Measurements from ENCODE around the gene TBRG4.

The TBRG4 gene

DNA sequence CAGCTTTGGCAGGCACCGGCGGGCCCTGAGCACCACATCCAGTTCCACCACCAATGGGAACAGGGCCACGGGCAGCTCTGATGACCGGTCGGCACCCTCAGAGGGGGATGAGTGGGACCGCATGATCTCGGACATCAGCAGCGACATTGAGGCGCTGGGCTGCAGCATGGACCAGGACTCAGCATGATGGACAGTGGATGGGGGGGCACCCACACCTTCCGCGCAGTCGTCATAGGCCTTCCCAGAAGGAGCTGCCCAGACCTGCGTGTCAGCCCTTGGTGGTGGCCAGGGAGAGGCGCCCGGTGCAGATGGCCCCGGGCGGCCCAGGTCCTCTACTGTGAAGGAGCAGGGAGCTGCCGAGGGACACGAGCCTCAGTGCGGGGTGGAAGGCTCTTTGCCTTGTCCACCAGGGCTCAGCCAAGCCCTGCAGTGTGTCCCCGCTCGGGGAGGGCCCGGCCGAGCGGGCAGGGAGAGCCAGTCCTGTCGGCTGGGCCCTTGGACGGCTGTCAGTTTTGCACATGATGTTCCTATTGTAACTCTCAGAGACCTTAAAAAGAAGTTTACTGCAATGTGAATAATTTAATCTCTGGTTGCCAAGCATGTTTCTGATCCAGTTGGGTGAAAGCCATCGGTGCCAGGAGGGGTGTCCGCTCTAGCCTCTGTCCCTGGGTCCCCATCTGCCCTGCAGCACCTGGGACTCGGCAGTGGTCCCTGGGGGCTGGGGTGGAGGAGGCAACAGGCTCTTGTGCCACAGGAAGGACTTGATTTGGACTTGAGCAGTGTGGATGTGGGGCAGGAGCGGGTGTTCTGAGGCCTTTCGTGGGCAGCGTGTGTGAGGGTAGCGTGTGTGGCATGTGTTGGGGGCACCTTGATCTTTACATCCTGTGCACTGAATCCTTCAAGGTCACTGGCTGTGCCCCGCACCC lies 35.4 kb downstream of the TBRG4 start:
- no peak for DNase-seq (ENCODE audit: extremely low read depth in 1 of 2, low read depth in 1 of 2)

DNA sequence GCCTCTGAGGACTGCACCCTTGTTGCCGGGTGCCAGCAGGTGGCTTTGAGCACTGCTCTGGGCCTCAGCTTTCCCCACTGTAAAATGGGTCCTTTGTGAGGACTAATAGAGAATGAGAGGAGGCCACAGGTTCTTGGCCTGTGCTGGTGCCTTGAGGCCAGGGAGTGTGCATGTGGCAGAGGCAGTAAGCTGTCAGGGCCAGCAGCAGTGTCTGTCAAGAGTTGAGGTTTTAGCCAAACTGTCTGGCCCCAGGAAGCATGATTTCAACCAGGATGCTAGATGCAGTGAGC lies 36.2 kb downstream of the TBRG4 start:
- no peak for DNase-seq (ENCODE audit: extremely low read depth in 1 of 2, low read depth in 1 of 2)

DNA sequence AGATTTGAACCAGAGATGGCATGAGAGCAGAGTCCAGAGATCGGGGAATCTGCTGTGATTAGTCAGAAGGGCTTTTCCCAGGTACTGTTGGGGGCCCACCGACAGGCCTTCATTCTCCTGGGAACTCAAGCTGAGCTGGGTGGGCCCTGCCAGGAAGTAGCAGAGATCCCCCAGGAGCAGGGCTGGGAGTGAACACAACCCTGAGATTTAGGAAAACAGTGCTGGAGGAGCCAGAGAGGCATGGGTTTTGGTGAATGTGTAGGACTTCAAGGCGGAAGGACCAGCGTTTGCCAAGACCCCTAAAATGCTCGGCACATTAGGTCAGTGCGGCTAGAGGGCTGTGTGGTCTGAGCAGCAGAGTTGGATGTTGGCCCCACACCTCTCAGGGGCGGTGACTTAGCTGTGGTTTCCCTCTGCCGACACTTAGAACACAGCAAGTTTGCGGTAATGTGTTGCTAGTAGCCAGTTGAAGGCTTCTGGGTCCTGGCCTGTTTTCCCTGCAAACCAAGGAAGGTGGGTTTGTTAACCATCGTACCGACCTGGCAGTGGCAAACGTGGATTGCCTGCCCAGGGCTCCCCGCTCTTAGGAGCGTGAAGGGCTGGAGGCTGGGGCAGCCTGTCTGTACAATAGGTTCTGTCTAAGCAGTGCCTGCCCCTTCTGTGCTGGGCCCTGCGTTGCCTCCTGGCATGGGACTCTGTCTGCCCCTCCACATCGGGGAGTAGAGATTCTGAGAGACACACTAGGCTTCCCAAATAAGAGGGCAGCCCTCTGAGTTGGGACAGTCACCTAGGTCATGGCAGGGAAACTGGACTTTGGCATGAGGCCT lies 36.8 kb downstream of the TBRG4 start:
- DNase-seq (ENCODE audit: extremely low read depth in 1 of 2, low read depth in 1 of 2) = no peak

DNA sequence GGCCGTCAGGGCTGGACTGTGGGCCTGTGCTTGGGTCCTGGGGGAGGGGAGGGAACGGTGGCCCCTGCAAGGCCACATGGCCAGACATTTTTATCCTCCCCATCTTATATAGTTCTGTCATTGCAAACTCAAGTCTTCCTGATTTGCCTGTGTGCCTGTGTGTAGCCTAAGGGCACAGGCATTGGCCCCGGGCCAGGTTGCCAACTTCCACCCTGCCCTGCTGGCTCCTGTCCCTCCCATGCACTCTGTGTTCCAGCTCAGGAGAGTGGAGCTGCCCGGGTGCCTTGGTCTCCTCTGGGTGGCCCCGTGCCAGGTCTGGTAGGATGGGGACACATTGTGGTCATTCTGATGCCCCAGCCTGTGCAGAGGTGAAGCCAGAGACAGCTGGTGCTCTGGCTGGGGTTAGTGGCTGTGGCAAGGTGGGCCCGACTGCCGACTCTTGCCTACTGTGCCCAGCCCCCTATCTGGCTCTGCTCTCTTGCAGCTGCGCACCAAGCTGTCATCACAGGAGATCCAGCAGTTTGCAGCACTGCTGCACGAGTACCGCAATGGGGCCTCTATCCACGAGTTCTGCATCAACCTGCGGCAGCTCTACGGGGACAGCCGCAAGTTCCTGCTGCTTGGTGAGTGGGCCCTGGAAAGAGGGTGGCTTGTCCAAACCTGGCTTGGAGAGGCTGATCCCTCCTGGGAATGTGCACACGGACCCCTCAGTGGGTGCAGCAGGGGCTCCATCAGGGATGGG lies 37.5 kb downstream of the TBRG4 start:
- DNase-seq (ENCODE audit: extremely low read depth in 1 of 2, low read depth in 1 of 2) = no peak

DNA sequence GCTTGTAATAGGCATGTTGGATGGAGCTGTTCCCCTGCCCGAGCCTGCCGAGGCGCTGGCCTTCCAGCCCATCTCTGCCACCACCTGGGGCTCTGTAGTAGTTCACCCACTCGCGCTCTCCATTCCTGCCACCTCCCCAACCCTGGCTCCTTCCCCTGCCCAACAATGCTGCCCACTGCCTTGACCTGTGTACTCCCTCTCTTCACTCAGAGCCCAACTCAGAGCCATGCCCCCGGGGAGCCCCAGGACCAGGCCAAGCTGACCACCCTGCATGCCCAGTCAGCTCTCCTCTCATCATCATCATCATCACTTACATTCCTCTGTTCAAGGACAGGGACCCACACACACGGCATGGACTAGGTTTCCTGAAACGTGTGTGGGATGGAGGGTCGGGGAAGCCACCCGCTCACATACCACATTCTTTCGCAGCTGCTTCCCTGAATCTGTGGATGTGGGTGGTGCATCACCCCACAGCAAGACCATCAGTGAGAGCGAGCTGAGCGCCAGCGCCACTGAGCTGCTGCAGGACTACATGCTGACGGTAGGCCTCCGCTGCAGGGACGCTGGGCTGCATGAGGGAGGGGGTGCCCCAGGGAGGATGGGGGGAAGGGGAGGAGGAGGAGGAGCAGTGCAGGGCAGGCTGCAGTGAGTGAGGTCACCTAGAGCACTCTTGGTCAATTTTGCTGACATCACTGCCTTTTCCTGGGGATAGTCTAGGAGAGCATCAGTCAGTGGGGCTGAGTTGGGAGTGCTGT lies 38.3 kb downstream of the TBRG4 start:
- no peak for DNase-seq (ENCODE audit: extremely low read depth in 1 of 2, low read depth in 1 of 2)

DNA sequence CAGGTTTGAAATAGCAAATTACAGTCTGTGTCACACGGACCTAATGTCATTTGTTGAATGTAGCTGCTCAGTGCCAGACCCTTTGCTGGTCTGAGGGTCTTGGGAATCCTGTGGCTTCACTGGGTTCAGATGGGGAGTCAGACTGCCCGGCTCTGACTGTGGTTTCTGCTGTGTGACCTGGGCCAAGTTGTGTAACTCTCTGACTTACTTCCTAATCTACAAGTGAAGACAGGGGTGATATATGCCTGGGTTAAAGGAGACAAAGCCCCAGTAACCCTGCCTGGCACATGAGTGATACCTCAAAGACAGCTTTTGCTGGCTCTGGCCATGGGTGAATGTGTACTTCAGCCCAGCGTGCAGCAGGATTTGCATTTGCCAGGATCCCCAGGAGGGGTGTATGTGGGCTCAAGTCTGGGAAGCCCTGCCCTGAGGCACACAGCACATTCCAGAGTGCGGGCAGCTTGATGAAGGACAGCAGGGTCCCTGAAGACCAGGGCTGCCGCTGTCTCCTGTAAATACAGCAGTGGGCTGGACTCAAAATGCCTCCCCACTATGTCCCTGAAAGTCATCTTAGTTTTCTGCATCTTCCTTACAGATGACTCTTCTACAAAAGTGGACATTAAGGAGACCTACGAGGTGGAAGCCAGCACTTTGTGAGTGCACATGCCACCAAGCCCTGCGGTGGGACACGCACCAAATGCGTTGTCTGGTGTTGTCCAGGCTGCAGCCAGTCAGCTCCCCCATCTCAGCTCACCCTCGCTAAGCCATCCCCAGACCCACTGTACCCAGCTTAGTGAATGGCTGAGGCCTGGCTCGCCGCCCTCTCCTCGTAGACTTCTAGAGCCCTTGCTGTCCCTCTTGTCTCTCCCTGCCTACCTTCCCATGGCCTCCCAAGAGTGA lies 39.1 kb downstream of the TBRG4 start:
- no peak for DNase-seq (ENCODE audit: extremely low read depth in 1 of 2, low read depth in 1 of 2)

DNA sequence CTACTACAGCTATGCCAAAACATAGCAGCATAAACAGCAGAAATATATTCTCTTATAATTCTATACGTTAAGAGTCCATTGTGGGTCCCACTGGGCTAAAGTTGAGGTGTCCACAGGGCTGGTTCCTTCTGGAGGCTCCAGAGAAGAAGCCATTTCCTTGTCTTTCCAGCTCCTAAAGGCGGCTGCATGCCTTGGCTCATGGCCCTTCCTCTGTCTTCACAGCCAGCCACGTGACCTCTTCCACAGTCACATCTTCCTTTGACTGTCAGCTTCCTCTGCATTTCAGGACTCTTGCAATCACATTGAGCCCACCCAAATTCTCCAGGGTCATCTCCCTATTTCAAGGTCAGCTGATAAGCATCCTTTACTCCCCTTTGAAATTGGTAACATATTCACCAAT lies 40.0 kb downstream of the TBRG4 start:
- no peak for DNase-seq (ENCODE audit: extremely low read depth in 1 of 2, low read depth in 1 of 2)

DNA sequence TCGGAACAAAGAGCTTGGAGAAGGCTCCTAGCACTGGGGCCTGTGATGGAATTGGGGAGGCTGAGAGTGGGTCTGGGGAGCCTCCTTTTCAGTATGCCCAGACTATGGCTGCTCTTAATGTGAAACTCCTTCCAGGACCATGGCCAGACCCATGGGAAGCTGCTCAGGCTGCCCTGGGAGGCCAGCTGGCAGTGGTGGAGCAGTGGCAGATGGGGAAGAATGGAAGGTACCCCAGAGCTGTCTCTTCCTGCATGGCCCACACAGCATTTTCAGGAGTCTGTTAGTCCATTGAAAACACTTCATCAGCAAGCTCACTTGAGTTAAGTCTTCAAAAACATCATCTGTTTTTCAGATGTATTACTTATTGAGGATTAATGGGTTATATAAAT lies 41.2 kb downstream of the TBRG4 start:
- no peak for DNase-seq (ENCODE audit: extremely low read depth in 1 of 2, low read depth in 1 of 2)

DNA sequence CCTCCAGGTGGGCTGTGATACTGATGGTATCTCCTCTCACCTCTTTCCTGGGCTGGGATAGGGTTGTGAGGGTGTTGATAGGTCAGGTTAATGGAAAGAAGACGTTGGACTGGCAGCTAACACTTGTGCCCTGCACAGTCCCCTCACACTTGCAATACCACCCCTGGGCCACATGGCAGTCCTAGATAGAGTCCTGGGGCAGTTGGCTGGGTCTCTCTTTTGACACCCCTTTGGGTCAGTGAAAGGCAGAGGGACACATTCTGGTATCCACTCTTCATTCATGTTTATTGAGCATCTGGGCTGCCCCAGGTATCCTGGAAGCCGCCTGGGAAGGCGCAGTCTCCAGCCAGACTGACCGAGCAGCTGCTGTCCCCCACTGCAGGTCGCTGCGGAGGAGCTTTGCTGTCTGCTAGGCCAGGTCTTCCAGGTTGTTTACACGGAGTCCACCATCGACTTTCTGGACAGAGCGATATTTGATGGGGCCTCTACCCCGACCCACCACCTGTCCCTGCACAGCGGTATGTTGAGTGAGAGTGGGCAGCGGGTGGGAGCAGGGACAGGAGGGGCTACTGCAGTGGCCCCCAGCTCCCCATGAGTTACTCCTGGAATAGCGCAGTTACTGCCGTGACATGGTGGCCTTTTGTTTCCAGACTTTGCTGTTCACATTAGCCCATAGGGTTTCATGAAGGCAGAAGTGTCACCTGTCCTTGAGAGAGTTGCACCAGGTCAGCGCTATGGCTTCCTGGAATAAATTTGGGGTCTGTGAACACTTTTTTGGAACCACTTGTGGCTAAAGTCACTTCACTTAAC lies 41.8 kb downstream of the TBRG4 start:
- no peak for DNase-seq (ENCODE audit: extremely low read depth in 1 of 2, low read depth in 1 of 2)

DNA sequence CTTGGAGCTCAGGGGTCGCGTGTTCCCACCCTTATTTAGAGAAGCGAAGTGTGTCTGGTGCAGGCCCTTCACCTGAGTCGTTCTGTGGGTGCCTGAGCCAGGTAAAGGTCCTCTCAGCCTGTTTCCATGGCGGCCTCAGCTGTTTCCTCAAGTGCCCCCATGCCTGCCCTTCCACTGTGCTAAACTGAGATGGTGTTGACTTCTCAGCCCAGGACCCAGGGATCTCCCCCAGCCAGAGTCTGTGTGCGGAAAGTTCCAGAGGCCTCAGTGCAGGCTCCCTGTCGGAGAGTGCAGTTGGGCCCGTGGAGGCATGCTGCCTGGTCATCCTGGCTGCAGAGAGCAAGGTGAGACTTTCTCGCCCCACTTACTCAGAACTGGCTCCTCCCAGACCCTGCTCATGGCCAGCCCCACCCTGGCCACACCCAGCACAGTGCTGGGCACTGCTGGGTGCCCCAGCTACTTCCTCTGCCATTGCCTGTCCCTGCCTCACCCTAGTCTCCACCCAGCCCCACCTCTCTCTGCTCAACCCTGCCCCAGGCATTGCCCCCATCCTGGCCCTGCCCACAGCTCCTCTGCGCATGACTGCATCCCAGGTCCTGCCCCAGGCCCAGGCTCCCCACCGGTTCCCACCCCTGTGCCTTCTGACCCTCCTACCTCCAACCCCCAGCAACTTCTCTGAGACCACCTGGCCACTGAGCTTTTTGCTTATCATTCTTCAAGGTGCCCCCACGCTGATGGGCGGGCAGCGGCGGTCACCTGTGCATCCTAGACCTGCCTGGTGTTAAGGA lies 43.1 kb downstream of the TBRG4 start:
- no peak for DNase-seq (ENCODE audit: extremely low read depth in 1 of 2, low read depth in 1 of 2)

DNA sequence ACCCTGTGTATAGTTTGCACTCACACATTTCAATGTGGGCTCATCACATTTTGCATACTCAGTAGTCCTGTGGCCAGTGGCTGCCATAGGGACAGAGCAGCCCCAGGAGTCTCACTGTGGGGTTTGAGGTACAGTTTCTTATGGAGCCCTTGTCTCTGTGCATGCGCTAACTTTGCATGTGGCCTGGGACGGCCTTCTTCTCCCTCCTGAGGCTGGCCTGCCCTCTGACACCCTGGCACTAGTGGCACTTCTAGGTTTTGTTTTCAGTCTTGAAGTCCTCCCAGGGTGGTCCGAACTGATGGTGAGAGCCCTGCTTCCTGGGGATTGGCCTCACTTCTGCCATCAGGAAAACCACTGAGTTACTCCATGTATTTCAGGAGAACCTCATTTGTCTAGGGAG lies 43.9 kb downstream of the TBRG4 start:
- no peak for DNase-seq (ENCODE audit: extremely low read depth in 1 of 2, low read depth in 1 of 2)

DNA sequence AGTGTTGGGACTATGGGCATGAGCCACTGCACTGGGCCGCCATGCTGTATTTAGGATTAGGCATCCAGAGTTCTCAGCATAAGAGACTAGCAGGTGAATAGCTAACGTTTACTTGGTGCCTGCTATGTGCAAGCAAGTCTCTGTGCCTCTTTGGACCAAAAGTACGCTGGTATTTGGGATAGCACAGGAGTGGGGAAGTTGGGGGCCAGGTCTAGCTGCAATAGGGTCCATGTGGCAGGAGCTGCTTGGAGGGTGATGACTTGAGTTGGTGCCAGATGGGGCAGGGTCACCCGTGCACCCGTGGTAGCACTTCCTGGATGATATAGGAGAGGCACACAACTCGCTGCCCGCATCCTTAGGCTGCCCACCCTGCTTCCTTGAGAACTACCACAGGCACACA lies 45.1 kb downstream of the TBRG4 start:
- no peak for DNase-seq (ENCODE audit: extremely low read depth in 1 of 2, low read depth in 1 of 2)

DNA sequence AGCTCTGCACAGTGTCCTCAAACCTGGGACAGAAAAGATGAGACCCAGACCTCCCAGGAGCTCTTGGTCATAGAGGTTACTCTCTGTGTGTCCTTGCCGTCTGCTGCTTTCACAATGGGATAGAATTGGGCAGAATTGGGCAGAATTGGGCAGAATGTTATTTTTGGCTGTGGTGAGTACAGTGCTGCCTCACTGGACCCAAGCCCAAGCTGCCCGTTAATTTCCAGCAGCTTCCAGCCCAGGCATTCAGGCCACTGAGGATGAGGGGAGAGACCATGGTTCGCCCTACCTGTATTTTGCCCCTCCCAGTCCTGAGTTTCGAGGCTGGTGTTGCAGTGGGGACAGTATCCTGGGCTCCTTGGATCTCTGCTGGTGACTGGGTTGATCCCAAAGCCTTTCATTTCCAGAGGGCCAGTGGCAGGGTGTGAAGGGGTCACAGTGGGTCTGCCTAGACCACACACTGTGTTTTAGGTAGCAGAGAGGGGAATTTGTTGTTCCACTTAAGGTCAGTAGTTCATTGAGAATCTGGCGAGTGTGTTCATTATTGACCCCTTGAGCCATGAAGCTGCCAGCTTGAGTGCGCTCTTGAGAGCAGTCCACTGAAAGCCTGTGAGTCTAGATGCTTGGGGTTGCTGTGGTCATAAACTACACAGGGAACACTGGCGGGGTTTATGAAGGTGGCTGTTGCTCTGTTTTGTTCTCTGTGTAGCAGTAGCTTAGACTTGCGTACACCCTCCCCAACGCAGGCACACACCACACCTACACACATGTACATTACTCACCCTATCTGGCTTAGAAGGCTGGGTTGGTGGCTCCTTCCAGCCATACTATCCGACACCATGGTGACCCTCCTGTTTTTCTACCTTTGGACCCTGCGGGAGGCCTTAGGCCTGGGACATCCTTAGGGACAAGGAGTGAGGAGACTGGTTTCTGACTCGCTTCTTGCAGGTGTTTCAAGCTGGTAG lies 46.2 kb downstream of the TBRG4 start:
- no peak for DNase-seq (ENCODE audit: extremely low read depth in 1 of 2, low read depth in 1 of 2)

DNA sequence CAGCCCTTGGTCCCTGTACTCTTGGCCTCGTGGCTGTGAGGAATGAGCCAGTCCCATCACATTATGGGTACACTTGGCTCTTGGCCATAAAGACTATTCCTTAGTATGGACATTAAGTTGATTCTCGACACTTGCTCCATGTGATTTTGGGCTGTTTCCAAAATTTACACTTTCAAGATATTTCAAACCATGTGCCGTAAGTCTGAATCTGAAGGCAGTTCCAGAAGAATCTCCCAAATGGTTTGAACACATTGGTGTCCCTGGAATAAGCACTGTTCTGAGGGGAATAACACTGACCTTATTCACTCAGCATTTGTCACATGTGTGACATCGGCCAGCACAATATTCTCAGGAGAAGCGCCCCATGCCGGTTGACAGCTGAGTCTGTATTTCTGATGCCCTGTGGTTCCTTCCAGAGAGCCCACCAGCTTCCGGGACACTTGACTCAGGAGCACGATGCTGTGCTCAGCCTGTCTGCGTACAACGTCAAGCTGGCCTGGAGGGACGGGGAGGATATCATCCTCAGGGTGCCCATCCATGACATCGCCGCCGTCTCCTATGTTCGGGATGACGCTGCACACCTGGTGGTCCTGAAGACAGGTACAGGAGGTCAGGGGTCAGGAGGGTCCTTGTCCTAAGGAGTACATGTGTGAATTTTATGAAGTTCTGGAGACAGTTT lies 47.3 kb downstream of the TBRG4 start:
- DNase-seq (ENCODE audit: extremely low read depth in 1 of 2, low read depth in 1 of 2) = no peak

DNA sequence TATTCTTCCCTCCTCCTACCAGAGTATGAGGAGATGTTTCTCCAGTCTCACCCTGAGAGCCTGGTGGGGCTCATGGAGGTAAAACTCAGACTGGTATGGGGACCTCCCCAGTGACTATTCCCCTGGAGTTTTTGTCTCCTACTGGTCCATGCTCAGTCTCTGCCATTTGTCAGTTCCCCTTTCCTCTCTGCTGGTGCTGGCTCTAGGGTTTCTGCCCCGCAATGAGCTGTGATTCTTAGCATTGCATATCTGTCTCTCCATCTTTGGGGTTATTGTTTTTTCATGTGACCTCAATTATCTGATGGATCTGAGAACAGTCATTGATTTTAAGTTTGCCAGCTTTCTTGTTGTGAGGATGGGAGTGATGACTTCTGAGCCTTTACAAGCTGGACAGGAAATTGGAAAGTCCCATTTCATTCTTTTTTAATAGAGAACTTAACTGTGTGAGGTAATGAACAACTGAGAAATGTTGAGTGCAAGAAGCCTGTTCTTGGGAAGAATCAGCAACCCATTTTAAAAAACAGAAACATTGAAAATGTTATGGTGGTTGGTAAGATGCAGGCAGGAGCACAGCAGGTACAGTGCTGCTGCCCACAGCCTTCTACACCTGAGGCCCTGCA lies 49.6 kb downstream of the TBRG4 start:
- no peak for DNase-seq (ENCODE audit: extremely low read depth in 1 of 2, low read depth in 1 of 2)

DNA sequence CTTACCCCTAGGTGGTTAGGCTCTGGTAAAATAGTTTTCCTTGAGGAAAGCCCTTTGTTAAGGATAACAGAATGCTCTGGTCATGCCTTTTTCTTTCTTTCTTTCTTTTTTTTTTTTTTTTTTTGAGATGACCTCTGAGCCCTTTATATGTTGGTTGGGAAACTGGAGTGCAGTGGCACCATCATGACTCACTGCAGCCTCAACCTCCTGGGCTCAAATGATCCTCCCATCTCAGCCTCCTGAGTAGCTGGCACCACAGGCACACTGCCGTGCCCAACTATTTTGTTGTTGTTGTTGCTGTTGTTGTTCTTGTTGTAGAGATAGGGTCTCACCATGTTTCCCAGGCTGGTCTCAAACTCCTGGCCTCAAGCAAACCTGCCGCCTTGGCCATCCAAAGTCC lies 50.1 kb downstream of the TBRG4 start:
- no peak for DNase-seq (ENCODE audit: extremely low read depth in 1 of 2, low read depth in 1 of 2)

Measured in activated CD8-positive, alpha-beta memory T cell treated with anti-CD3 and anti-CD28 coated beads for 1 hour (primary cell).